SK-N-SH treated with all-trans-retinoic acid at 6 μM for 48 hours (cell line): ENCODE data around the gene HDAC4.

Experiments used
- CREB5 ChIP-seq: fragments of 250-450 bp; sonication (Bioruptor Pico); IDR thresholded peaks from 2 replicates; pipeline ENCODE4 v1.5.1; 2020; ENCODE audit warnings: low read depth, mild to moderate bottlenecking, moderate library complexity
- RARB ChIP-seq: fragments of 250-450 bp; sonication (Bioruptor Pico); IDR thresholded peaks from 2 replicates; pipeline ENCODE4 v1.8.0; 2021; ENCODE audit warnings: mild to moderate bottlenecking, moderate library complexity
- TOX ChIP-seq: fragments of 250-450 bp; sonication (Bioruptor Pico); IDR thresholded peaks from 2 replicates; pipeline ENCODE4 v1.8.0; 2021; ENCODE audit warnings: mild to moderate bottlenecking, moderate library complexity, borderline replicate concordance
- TSHZ2 ChIP-seq: fragments of 250-450 bp; sonication (Bioruptor Pico); IDR thresholded peaks from 2 replicates; pipeline ENCODE4 v1.5.0; 2020; ENCODE audit warnings: mild to moderate bottlenecking, moderate library complexity
- ZC3H10 ChIP-seq: fragments of 250-450 bp; sonication (Bioruptor Pico); IDR thresholded peaks from 2 replicates; pipeline ENCODE4 v1.5.1; 2021; ENCODE audit warnings: mild to moderate bottlenecking, moderate library complexity

- TF ChIP-seq CREB5 (CRISPR knock-in tag), result no peak
- no peak for TF ChIP-seq TOX (CRISPR knock-in tag)
- TF ChIP-seq TSHZ2, result no peak
- no peak for TF ChIP-seq ZC3H10 (CRISPR knock-in tag)
- TF ChIP-seq RARB (CRISPR knock-in tag), result no peak
Measured at GRCh38 chr2:239371726-239372686, 28.8 kb downstream of the HDAC4 start.
